Amygdala (tissue), 56 donors: ENCODE data around the gene SLC6A7.

ENCODE experiments used
- DNase-seq, 56 donors: peaks; one replicate each; lab custom pipeline; 2025; lab: John Stamatoyannopoulos, UW

SLC6A7 gene

DNA sequence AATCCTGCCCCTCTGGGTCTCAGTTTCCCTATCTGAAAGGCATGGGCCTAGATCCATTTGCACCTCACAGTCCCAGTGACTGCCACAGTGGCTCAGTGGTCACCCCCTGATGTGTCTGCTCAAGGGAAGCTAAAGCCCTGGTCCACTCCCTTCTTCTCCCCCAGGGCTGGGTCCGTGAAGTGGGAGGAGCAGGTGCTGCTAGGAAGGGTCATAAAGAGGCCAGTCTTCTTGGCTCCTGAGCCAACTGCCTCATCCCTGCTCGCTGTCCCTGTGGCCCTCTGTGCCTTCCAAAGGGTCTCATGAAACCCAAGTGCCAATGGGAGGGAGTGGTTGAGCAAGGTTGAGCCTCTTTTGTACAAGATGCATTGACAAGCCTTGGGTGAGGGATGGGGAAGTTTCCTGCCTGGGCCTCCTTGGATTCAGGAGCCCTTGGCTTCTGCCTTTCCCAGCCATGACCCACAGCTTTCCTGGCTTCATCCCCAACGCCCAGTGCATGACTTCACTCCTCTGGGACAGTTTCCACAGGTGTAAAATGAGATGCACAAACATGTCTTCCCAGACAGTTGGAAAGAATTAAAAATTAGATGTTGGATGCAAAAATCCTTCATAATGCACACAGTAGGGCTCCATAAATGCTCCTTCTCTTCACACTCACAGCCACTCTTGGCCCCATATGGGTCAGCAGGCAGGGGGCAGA lies 1.6 kb upstream of the SLC6A7 start:
- DNase-seq: no peak

DNA sequence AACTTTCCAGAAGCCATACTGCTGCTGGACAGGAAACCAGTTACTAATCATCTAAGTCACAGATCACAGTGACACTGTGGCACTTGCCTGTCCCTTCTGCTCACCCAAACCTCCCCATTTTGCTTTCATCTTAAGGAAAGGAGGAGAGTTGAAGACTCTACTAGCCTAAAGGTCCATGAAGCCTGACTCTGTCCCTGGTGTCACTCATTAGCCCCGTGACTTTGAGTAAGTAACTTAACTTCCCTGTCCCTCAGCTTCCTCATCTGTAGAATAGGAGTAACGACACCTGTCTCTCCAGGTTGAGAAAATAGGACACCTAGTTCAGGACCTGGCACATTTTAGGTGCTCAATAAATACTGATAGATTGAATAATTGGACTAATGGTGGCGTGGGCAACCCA lies 536 bp upstream of the SLC6A7 start:
- DNase-seq: no peak

DNA sequence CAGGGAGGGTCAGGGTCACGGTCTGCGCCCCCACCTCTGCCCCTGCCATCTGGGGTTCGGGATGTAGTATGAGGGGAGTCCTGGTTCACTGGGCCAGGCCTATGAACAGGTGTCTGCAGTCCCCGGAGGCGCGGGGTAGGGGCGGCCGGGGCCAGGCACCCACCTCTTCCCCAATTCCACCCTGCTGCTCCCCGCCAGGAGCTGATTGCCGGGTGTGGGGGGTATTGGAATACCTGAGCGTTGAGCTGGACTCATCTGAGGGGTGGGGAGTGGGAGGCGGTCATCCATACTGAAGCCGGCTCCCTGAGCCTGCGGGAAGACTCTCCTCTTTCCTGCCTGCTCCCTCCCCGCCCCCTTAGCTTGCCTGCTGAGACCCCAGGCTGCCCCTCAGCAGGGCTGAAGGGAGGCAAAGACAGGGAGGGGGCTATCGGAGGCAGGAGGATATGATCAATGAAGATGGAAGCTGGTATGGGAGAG lies 679 bp downstream of the SLC6A7 start:
- no peak for DNase-seq

DNA sequence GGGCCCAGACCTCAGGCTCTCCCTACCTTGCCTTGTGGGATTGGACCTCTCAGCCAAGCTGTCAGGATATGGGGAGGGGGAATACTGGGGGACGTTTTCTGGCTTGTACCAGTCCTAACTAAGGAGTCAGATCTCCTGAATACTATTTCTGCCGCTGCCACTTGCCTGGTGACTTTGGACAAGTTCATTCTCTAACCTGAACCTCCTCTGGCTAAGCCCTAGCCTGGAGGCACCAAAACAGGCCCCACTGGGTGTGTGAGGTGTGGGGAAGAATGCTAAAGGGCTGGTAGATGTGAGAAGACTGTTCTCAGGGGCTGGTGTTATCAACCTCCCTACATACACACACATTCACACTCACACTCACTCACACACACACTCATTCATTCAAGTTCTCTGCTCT lies 1.1 kb downstream of the SLC6A7 start:
- no peak for DNase-seq

DNA sequence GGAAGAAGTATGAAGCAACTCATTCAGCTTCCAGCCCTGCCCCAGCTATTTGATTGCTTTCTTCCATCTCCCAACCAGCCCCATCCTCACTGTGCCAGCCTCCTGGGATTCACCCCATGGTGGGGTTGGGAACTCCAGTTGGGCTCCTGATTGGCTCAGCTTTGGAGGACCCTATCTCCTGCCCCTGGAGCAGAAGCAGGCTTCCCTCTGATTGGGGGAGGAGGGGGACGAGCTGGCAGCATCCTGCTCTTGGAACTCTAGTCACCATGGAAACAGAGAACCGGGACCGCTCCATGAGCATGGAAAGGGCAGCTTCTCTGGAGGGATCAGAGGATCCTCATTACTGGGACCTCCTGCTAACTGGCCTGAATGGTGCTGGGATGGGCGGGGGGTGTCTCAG lies 2.6 kb downstream of the SLC6A7 start:
- DNase-seq: peak in 11 of 56 donors; percentile 12 to 41 (median 20)

DNA sequence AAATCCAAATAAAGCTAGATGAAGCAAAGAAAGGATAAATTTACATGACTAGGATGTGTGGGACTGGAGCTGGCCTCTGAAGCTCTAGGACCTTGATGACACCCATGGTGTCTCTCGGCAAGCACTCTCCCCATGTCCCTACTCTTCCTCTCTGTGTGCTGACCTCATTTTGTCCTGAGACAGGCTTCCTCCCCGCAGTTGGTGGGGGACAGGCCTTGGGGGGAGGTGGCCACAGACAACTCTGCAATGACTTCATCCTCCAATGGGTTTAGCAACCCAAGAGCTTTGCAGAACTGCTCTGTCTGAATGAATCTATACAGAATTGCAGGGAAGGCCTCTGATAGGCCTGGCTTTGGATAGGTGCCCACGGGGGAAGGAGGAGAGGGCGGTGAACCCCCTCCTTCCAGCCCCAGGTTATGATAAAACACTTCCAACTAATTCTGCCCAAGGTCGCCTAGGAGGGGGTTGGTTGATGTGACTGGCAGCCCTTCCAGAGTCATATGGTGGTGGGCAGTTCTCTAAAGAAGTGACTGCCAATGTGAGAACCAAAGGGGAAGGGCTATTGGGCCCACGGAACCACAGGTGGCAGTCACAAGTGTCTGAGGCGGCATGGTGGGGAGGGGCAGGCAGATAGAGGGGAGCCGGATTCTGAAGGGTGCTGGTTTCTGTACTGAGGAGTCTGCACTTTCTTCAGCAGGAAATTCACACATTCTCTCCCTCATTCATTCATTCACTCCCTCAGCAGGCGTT lies 6.0 kb downstream of the SLC6A7 start:
- no peak for DNase-seq

DNA sequence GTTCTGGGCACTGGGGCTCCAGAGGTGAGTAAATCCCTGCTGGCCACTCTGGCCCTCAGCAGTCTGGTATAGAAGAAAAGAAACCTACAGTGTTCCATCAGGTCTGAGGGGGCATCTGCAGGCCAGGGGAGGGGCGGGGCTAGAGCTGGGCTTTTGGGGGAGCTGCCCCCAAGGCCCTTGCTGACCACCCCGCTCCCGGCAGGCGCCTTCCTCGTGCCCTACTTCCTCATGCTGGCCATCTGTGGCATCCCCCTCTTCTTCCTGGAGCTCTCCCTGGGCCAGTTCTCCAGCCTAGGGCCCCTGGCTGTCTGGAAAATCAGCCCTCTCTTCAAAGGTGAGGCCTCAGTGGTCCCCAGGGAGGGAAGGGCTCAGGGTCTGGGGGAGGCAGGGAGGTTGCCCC lies 6.7 kb downstream of the SLC6A7 start:
- peak in 2 of 56 donors; percentile 27 to 53 for DNase-seq

DNA sequence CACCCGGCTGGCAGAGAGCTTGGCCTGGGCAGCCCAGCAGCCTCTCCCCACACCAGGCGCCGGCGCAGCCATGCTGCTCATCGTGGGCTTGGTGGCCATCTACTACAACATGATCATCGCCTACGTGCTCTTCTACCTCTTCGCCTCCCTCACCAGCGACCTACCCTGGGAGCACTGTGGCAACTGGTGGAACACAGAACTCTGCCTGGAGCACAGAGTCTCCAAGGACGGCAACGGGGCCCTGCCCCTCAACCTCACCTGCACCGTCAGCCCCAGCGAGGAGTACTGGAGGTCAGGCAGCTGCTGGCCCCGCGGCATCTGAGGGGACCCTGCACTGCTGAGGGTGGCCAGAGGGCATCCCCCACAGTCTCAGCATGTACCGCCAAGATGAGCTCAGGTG lies 7.1 kb downstream of the SLC6A7 start:
- DNase-seq: no peak

DNA sequence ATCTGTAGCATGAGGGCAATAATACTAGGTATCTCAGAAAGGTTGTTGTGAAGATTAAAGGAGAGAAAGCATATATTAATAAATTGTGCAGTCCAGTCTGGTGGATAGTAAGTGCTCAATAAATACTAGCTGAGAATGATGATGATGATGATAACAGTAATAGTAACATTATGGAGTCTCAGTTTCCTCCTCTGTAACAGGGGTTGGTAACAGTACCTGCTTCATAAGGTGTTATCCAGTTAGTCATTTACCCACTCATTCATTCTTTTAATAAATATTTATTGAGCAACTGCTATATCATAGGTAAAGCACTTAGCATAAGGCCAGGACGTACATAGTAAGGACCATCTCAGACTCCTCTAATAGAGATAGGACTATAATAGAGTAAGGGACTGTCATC lies 7.6 kb downstream of the SLC6A7 start:
- DNase-seq: no peak

DNA sequence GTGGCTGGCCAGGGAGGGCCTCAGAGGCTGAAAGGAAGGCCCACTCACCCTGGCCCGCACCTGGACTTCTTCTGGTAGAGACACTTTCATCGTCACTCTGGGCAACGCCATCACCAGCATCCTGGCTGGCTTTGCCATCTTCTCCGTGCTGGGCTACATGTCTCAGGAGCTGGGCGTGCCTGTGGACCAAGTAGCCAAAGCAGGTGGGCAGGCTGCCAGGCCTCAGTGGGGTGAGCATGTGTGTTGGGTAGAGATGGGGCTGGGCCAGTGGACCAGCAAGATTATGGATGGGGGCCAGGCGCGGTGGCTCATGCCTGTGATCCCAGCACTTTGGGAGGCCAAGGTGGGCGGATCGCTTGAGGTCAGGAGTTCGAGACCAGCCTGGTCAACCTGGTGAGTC lies 12.6 kb downstream of the SLC6A7 start:
- DNase-seq: peak in 1 of 56 donors; percentile 18

DNA sequence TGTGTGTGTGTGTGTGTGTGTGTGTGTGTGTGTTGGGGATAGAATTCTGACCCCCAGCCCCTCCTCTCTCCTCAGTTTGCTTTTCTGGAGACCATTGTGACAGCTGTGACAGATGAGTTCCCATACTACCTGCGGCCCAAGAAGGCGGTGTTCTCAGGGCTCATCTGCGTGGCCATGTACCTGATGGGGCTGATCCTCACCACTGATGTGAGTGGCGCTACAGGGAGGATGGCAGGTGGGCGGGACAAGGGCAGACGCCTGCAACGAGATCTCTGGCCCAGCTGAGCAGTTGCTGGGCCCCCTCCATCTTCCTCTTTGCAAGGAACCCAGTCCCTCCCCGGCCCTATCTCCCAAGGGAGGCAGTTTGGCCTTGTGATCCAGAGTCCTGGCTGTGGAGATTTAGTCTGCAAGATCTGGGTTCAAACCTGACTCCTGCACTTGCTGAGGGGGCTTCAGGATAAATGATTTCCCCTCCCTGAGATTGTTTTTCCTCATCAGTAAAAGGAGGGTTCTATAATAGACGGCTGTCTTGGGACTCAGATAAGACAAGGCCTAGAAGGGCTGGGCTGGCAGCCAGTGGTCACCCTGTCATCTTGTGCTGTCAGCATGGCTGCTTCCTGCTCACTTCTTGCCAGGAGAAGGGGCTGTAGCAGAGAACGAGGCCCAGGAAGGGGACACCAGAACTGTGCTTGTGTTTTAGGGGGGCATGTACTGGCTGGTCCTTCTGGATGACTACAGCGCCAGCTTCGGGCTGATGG lies 14.1 kb downstream of the SLC6A7 start:
- no peak for DNase-seq

DNA sequence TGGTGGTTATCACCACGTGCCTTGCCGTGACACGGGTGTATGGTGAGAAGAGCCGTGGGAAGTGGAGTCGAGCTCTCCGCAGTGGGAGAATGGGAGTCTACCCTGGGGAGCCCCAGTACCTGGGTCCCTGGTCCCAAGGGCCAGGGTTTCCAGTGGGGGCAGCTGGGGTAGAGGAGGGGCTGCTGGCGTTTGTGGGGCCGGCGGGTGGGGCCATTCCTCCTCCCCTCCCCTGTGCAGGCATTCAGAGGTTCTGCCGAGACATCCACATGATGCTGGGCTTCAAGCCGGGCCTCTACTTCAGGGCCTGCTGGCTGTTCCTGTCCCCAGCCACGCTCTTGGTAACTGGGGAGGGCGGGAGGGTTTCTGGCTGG lies 14.7 kb downstream of the SLC6A7 start:
- DNase-seq: no peak

DNA sequence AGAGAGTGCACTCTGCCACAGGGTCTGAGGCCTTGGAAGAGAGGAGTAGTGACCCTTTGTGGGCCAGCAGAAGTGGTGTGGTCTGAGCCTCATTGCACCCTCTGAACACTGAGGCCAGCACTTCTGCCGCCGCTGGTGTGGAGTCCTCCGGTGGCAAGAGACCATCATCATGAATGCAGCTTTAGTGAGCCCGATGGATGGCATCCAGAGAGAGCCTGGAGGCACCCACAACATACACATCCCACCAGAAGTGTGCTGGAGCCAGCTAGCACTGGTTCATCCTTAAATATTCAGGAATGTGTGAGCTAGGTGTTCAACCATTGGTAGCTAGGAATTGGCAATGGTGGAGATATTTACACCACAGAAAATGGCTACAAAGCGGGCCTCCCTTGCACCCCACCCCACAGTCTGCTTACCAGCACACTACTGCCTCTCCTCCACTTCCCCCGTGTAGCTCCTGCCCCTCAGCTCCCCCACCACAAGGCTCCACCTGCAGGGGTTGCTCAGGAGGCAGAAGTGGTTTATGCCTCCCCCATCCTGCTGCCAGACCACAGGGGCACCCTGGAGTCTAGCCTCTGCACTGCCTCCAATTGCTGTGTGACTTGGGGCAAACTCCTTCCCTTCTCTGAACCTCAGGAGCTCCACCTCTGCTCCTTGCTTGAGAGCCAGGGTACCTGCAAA lies 16.4 kb downstream of the SLC6A7 start:
- DNase-seq: no peak

DNA sequence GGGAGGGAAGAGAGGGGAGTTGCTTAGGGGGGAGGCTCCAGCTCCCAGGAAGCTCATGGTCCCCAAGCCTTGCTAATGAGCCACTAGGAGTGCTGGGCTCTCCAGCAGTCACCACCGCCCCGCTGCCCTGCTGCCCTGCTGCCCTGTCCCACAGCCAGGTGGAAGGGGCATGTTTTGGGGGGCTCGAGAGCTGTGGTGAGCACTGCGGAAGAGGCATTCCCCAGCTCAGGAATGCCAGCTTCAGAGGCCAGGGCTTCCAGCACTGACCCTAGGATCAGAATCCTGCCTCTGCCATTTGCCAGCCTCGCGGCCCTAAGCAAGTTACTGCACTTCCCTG lies 16.9 kb downstream of the SLC6A7 start:
- no peak for DNase-seq

DNA sequence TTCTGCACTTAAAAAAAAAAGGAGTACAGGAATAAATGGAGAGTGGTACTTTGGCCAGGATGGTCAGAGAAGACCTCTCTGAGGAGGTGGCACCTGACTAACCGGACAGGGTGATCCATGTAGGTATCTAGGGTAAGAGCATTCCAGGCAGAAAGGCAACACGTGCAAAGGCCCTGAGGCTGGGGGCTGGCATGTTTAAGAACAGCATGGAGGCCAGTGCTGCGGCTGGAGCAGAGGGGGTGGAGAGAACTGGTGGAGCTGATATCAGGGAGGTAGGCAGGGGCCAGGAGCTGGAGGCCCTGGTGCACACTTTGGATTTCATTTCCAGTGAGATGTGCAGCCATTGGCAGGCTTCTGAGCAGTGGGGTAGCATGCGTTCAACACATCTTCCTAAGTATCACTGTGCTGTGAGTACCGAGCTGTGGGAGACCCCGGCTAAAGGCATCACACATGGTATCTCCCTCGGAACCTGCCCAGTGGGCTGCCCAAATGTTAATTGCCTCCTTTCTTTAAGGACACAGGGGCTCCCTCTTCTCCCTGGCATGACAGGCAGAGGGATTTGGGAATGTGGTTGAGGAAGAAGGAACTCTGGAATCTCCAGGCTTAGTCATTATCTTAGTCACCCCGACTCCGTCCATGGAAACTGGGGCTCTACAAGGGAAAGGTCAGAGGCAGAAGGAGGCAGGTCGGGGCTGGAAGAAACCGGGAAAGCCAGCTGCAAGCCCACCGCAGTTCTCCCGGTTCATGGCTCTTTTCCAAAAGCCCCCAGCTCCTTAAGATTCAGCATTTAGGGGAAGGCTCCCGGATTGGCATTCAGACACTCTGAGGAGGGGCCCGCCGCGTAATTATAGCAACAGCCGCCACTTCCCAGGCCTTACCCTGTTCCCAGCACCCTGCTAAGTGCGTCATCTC lies 18.6 kb downstream of the SLC6A7 start:
- no peak for DNase-seq

DNA sequence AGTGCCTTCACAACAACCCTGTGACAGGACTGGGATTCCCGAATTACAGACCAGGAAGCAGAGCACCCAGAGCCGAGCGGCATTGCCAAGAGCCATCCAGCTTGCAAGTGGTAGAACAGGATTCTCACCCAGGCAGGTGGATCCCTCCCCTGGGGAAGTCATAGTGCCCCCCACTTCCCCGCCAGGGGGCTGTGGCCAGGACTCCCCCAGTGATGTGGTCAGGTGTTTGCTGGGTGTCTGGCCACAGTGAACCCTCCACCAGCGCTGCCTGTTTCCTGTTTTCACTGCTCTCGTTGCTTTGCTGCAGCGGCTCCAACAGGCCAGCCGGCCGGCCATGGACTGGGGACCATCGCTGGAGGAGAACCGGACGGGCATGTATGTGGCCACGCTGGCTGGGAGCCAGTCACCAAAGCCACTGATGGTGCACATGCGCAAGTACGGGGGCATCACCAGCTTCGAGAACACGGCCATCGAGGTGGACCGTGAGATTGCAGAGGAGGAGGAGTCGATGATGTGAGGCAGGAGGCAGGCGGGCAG lies 19.3 kb downstream of the SLC6A7 start:
- peak in 6 of 56 donors; percentile 10 to 49 (median 22) for DNase-seq

DNA sequence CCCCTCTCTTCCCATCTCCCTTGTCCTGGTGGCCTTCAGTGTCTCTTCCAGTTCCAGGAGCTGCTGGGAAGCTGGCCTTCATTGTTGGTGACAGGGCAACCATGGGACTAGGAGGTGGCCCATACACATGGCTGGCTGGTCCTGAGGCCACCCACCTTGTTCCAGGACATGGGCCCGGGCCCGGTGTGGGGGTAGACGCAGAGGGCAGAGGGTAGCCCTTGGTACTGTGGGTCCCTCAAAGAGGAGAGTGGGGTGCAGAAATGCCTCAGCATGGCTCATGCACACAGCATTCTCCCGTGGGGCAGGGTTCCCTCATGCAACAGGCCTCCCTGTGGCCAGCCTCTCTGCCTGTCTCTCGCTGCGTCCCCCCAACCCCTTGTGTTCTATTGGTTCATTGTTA lies 20.8 kb downstream of the SLC6A7 start:
- DNase-seq: no peak

DNA sequence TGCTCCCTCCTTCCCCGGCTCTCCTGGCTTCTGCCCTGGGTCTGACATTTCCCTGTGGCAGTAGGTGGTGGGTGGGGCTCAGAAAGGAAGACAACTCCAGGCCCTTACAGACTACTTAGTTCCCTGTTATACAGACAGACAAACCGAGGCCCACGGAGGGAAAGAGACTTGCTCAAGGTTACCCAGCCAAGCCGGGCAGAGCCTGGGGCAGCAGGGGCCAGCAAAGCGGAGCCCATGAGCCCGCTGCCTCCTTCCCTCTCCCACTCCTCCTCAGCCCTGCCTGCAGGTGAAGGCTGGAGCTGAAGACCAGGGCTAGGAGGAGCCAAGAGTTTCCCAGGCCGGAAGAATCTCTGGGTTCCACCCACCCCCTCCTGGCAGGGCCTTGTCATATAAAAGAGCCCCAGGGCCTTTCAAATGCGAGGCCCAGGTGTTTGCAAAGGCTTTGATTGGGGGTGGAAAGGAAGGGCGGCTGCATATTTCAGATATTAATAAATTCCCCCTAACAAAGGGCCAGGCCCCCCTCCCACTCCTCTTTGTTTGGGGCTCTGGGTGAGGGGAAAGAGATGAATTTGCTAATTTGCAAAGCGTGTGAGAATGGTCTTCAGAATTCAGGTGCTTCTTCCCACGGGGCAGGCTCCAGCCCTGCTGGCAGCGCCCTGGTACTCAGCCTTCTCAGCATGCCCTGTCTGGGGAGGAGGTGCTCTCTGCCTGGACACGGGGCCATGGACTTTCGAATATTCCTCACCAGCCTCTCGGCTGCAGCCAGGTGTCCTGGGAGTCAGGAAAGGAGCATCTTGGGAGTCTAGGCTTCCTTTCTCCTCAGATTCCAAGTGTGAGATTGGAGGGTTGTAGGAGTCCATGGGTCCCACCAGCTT lies 21.5 kb downstream of the SLC6A7 start:
- no peak for DNase-seq

DNA sequence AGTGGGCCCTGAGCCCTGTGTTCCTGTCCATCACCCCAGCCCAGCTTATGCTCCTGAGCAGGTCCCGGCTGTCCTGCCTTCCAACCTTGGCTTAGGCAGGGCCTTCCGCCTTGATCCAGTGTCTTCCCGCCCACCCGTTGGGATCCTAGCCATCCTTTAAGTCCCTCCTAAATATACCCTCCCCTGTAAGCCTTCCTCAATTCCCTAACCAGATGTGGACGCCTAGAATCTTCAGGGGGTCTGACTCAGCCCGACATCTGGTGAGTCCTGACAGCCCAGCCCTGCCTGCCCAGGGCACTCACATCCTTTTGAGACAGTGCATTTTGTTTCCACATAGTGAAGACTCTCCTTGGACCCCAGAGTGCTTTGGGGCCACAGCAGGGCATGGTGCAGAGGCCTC lies 23.7 kb downstream of the SLC6A7 start:
- DNase-seq: no peak
